GM18861 (cell line): ENCODE measurements around the gene TGFBR3.

Experiments
- ATAC-seq: cut with Tn5 transposase; IDR thresholded peaks from one replicate; pipeline ENCODE4 v1.9.1; 2021; ENCODE audit not compliant: unreplicated experiment

TGFBR3 gene

DNA sequence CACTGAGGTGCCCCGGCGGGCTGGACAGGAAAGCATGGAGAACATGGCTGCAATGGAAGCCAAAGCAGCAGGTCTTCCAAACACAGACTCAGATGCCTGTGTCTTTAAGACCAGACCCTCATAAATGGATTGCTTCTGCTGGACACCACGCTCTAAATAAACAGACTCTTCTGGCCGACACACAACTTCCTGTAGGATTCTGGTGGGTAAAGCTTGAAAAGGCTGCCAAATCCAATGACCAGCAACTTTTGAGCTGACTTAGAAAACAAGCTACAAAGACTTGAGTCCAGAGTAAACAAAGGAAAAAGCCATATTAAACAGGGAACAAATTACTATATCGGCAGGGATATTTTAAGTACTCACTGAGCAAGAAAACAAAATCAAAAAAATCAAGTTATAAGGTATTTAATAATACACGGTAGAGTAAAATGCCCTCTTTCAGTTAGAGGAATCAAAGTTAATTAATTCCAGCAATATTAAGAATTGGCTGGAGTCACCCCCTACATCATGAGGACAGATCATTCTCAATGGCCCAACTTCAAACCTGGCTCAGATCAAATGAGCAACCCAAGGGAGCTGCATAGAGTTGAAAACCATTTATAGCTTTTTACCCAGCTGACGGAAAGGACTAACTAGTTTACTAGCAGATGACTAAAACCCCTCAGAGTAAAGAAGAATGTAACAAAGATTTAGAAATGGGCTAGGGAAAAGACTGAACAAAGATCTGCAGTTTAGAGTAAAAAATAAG lies 102.4 kb downstream of the TGFBR3 start:
- ATAC-seq: no peak

DNA sequence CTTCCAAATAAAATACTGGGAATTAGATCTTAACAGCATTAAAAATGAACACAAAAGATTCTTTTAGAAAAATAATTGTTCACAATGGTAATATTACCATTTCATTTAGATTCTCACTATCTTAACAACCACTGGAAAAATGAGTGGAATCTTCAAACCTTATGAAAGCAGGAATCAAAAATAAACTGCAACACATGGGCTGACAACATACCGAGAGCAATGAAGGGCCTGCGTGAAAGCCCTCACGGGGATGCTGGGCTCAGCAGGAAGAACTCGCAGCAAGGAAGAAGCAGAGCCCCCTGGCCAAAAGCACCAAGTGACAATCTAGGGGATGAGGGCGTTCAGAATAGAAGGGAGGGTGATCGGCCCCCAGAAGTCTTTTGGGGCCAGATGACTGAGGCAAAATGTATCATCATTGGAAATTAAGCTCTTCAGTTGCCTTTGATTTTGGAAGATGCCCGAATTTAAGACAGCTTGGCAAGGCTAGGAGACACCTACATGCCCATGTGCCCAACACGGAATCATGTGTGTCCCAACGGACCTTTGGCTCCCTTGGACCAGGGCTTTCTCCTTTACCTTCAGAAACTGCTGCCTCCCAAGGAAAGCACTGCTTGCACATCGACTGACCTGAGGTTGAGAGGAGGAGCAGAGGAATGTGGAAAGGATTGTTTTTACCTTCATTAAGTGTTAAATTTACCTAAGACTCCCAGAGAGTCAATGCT lies 103.9 kb downstream of the TGFBR3 start:
- no peak for ATAC-seq

DNA sequence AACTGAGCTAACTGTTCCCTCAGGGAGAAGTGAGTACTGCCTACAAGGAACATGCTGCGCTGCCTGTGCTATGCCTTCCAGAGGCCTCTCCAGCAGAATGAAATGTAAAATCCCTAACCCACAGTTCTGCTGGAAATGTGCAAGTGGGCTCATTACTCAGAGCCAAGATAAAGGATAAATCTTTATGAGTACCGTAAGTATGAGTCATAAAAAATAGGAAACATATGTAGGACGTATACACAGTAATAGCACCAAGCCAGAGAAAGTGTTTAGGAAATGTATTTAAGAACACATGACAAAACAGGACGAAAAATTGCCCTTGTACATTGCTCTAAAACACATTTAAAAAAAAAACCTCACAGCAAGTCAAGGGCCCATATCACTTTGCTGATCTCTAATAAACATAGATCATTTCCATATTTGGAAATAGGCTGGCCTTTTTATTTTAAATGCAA lies 104.6 kb downstream of the TGFBR3 start:
- ATAC-seq: no peak

DNA sequence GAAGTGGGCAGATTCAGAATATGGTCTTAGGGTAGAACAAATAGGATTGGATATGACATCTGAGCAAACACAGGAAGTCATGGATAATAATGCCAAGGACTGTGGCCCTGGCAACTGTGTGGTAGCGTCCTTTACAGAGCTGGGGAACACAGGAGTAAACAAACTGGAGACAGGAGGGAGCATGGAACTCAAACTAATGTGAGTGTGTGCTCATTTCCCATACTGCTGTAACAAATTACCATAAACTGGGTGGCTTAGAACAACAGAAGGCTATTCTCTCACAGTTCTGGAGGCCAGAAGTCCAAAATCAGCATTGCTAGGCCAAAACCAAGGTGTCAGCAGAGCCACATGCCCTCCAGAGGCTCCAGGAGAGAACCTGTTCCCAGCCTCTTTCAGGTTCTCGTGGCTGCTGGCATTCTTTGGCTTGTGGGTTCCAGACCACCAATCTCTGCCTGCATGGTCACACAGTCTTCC lies 106.4 kb downstream of the TGFBR3 start:
- no peak for ATAC-seq

GRCh38 chr1:91778964-91779363 lies 107.0 kb downstream of the TGFBR3 start:
- ATAC-seq: no peak

DNA sequence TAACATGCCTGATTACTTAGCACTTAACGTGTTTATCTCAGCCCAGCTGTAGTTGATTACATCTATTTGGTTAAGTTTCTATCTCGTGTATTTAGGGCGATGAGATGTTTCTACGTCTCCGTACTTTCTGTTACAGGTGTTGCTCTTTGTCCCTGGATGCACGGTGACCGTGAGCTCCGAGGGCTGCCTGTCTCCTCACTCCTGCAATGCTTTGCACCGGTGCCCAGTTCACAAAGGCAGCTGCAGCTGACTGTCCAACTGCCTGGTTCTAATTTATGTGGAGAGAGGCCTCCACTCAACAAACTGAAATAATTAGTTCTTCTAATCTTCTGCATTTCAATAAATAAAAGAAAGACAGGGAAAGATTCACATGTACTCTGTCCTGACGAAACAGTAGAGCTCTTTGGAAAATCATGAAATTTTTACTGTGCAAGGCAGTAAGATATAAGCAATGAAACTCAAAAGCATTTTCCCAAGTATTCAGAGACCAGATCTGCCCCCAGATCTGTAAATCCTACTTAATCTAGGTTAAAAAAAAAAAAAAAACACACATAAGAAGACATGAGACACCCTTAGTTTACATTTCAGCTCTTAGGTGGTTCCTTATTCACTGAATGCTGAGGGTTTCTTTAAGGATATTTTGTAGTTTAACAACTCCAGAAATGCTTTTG lies 108.2 kb downstream of the TGFBR3 start:
- no peak for ATAC-seq

DNA sequence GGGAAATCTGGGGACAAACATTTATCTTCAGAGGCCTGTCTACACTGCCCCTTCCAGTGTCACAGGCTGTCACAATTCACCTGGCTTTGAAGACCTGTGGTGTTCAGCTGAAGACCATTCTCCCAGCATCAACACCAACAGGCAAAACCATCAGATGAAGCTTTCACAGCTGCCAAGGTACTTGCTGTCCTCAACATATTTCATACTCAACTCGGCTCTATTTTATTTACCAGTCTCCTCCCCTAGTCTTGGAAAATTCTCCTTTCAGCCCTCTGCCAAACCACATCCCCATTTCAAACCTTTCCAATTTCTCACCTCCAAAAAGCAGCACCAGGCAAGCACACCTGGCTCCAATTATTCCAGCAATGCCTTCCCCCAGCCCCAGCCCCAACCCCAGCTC lies 108.8 kb downstream of the TGFBR3 start:
- no peak for ATAC-seq

GRCh38 chr1:91776068-91776794 lies 109.7 kb downstream of the TGFBR3 start:
- no peak for ATAC-seq

GRCh38 chr1:91775227-91775626 lies 110.7 kb downstream of the TGFBR3 start:
- ATAC-seq: no peak

- ATAC-seq: no peak
Observed at GRCh38 chr1:91774520-91775203, 111.3 kb downstream of the TGFBR3 start.

- no peak for ATAC-seq
Observed at GRCh38 chr1:91771717-91772116, 114.2 kb downstream of the TGFBR3 start.

GRCh38 chr1:91770667-91771268 lies 115.2 kb downstream of the TGFBR3 start:
- no peak for ATAC-seq

DNA sequence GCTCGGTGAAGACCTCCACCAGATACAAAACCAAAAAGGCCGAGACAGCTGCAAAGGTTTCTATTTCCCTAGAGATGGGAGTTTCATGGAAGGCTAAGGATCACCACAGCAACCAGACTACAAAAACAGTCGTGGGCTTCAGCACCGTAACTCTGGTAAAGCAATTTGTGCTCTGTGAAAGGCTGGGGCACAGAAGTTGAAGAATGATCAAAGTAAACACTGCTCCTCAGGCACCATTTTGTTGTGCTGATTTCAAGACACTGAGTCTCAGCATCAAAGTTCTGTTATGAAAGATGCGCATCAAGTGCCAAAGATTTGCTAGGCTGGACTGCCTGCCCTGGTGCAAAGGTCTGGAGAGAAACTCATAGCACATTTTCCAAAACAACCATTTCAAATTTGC lies 116.2 kb downstream of the TGFBR3 start:
- no peak for ATAC-seq

DNA sequence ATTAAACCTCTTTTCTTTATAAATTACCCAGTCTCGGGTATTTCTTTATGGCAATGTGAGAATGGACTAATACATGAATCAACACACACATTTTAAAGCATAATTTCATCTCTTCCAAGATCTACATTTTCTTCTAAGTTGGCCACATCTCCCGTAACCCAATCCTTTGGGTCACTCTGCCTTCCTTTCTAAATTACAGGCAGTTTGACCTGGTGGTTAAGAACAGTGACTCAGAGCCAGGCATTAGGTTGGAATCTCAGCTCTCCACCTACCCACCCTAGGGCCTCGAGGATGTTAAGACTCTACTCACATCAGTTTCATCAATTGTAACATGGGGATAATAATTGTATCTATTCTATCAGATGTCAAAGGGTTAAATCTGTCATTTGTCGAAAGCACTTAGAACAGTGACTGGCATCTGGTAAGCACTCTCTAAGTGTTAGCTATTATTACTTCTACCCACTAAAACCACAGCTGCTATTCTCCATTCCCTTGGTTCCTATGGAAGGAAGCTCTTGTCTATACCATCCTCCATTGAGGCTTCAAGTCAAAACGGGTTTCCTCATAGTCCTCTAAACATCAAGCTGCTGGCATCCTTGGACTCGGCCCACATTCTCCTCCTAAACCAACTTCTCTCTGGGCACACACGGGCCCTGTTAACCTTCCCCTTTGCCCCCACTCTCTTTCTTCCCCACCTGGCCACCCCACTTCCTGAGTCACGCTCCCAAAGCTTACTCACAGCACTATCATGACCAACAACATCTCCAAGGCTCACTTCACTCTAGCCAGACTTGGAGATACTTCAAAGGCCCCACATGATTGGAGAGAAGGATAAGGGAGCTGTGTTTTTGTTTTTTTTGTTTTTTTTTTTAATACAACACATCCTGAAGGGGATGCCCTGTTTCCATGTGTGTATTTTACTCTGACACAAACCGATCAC lies 116.9 kb downstream of the TGFBR3 start:
- ATAC-seq: no peak

DNA sequence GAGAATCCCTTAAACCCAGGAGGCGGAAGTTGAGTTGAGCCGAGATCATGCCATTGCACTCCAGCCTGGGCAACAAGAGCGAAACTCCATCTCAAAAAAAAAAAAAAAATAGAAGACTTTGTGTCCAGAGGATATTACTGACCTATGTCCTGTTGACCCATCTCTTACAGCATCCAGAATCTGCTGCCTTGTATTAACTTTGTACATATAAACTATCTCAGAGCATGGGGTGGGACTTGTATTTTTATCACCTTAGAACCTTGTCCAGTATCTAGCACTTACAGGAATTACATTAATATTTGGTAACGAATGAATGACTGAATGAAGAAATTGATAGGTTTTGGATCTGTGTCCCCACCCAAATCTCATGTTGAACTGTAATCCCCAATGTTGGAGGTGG lies 117.8 kb downstream of the TGFBR3 start:
- no peak for ATAC-seq

GRCh38 chr1:91766883-91767282 lies 119.1 kb downstream of the TGFBR3 start:
- ATAC-seq: no peak

- ATAC-seq: no peak
Observed at GRCh38 chr1:91765880-91766443, 120.0 kb downstream of the TGFBR3 start.

- ATAC-seq: no peak
Observed at GRCh38 chr1:91765293-91765692, 120.7 kb downstream of the TGFBR3 start.
